CD4-positive, CD25-positive, alpha-beta regulatory T cell (primary cell): ENCODE results near the gene NOL4L. TPM values are rescaled to one million over a fixed set of nuclear protein-coding genes. Genes with fewer than 3 reads are reported as not detected.

Experiments
- ATAC-seq, 2 donors: fragments of 150-1000 bp; cut with Tn5 transposase; one replicate each; pipeline ENCODE4 v1.10.0; 2021; ENCODE audit warnings: low read depth in 2 of 2, moderate number of reproducible peaks in 2 of 2, moderate library complexity in 1 of 2
- DNase-seq, 3 donors: peaks; one replicate each; pipeline versions ENCODE4 v3.0.0 to v3.0.0-alpha.2; 2012 to 2022; ENCODE audit warnings: mixed read lengths in 1 of 3
- H3K27ac ChIP-seq: one replicate; pipeline ENCODE4 v1.7.0; 2013; ENCODE audit warnings: mild to moderate bottlenecking, low read length; ENCODE audit not compliant: insufficient read depth, poor library complexity, severe bottlenecking
- H3K27me3 ChIP-seq: one replicate; pipeline ENCODE4 v1.7.0; 2013; ENCODE audit warnings: low read length; ENCODE audit not compliant: control insufficient read depth, insufficient read depth
- H3K36me3 ChIP-seq: one replicate; pipeline ENCODE4 v1.7.0; 2013; ENCODE audit warnings: mild to moderate bottlenecking, low read length, moderate library complexity; ENCODE audit not compliant: control insufficient read depth, insufficient read depth
- H3K4me1 ChIP-seq: 2 replicates; pipeline ENCODE4 v1.7.0; 2013; ENCODE audit warnings: mild to moderate bottlenecking, low read length; ENCODE audit not compliant: insufficient read depth, control insufficient read depth, poor library complexity, severe bottlenecking
- H3K4me3 ChIP-seq: one replicate; pipeline ENCODE4 v1.7.0; 2013; ENCODE audit warnings: low read depth, mild to moderate bottlenecking, low read length, moderate library complexity
- H3K9me3 ChIP-seq, 2 experiments: 1 replicate in 1 of 2; 2 replicates in 1 of 2; pipeline ENCODE4 v1.7.0; 2013; ENCODE audit warnings: low read length in 2 of 2, mild to moderate bottlenecking in 1 of 2, moderate library complexity in 1 of 2; ENCODE audit not compliant: control insufficient read depth in 2 of 2
- H3K27ac Mint-ChIP-seq, 3 donors: one replicate each; pipeline ENCODE4 v1.8.0; 2020 to 2022; ENCODE audit warnings: mild to moderate bottlenecking in 3 of 3, mixed read lengths in 3 of 3, moderate library complexity in 2 of 3
- H3K27me3 Mint-ChIP-seq: one replicate; pipeline ENCODE4 v1.8.0; 2022; ENCODE audit warnings: mild to moderate bottlenecking, mixed read lengths
- H3K36me3 Mint-ChIP-seq: one replicate; pipeline ENCODE4 v1.8.0; 2020; ENCODE audit warnings: mixed read lengths
- H3K4me1 Mint-ChIP-seq, 4 donors: one replicate each; pipeline ENCODE4 v1.8.0; 2020 to 2022; ENCODE audit warnings: mixed read lengths in 4 of 4, mild to moderate bottlenecking in 1 of 4
- H3K4me3 Mint-ChIP-seq, 4 donors: one replicate each; pipeline ENCODE4 v1.8.0; 2020 to 2022; ENCODE audit warnings: mild to moderate bottlenecking in 4 of 4, mixed read lengths in 4 of 4, moderate library complexity in 3 of 4
- H3K9me3 Mint-ChIP-seq, 7 donors: one replicate each; pipeline ENCODE4 v1.8.0; 2020 to 2022; ENCODE audit warnings: mixed read lengths in 7 of 7, mild to moderate bottlenecking in 3 of 7, moderate library complexity in 2 of 7
- polyA plus RNA-seq, 4 donors: library from polyadenylated mRNA; unstranded; fragments of 300-500 nt; fragmentation: Illumina TruSeq; gene quantifications; one replicate each; pipeline ENCODE4 v1.2.3, GENCODE V29; 2021
- total RNA-seq: library from RNA; stranded (reverse); gene quantifications from one replicate; pipeline ENCODE4 v1.2.3, GENCODE V29; 2022

Gene NOL4L
- total and polyA plus RNA-seq, 5 donors from 2014 or later: 7.1 to 84.8 (median 10.8) TPM

DNA sequence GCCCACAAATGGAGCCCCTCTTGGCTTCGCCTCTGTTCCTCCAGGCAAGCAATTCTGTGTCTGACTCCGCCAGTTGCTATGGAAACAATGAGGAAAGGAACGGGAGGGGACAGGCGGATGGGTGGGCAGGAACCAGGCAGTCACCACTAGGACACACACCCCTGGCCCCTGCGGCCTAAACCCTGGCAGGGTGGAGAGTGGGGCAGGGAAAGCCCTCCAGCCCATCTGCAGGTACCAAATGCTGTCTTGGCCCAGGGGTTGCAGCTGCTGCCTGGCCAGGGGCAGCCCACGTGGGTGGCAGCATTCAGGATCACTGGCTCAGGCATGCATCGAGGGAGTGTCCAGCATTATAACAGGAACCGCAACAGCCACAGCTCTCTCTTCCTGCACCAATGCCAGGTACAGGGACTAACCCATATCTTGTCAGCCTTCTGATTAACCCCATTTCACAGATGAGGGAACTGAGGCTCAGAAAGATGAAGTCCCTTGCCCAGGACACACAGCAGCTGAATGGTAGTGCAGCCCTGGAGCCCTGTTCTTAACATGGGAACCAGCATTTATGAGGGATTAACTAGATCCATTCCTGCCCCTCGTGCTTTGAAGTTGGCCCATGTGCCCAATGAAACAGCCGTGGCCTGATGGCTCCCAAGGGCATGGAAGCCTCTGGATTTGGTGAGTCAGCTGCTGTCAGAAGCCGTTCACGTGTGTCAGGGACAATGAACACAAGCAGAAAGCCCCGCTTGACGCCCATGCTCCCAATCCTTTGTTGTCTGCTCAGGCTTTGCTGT, 66.3 kb downstream of the NOL4L start:
- Histone ChIP-seq H3K9me3 (no peaks in the 10 kb centered on the region), H3K4me1 (peaks cover 38% of the 10 kb centered on the region), H3K27ac (no peak overlapping the region), H3K36me3 (peaks cover 62% of the 10 kb centered on the region), H3K27me3 (no peaks in the 10 kb centered on the region), H3K4me3 (no peak overlapping the region)
- peaks cover 34% of the 10 kb centered on the region for H3K36me3 Mint-ChIP-seq
- H3K4me3 Mint-ChIP-seq: no peak overlapping the region
- no peaks in the 10 kb centered on the region for H3K27me3 Mint-ChIP-seq
- no peaks in the 10 kb centered on the region for H3K9me3 Mint-ChIP-seq
- peaks cover 4 to 65% (median 37%) of the 10 kb centered on the region in 4 donors for H3K4me1 Mint-ChIP-seq
- ATAC-seq (no peak), DNase-seq (no peak)
- peak overlapping the region in 1 of 3 donors; percentile 44 for H3K27ac Mint-ChIP-seq

DNA sequence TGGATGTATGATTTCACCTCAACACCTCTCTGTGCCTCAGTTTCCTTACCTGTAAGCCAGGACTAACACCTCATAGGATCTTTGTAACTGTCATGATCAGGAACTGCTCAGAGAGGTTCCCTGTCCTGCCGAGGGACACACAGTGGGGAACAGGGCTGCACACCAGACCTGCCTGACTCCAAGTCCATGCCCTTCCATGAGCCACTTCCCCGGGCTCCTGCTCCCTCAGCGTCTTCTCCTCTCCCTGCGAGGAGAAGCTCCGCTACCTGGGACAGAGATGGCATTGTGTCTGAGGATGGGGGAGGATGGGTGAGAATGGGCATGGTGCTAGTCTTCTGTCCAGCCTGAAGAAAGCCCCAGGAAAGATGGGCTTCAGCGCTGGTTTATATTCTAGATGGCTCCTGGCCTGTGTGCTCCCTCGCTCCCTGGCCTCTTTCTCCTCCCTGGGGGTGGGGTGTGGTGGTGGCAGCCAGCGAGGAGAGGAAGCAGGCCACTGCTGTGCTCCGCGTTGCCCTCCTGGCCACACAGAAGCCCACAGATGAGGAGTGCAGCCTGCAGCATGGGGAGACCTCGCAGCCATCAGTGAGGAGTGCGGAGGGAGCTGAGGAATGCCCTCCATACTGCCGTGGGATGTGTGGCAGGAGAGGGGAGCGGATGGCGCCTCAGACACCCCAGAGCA, 67.1 kb downstream of the NOL4L start:
- DNase-seq (no peak), ATAC-seq (no peak)
- H3K9me3 ChIP-seq: no peaks in the 10 kb centered on the region
- peak overlapping the region in 2 of 3 donors; percentile 15 to 68 for H3K27ac Mint-ChIP-seq
- H3K9me3 Mint-ChIP-seq: no peaks in the 10 kb centered on the region
- no peaks in the 10 kb centered on the region for H3K27me3 ChIP-seq
- H3K36me3 Mint-ChIP-seq: peaks cover 37% of the 10 kb centered on the region
- peaks cover 64% of the 10 kb centered on the region for H3K36me3 ChIP-seq
- H3K4me3 ChIP-seq: no peak overlapping the region
- H3K27me3 Mint-ChIP-seq: no peaks in the 10 kb centered on the region
- H3K4me3 Mint-ChIP-seq: no peak overlapping the region
- peaks cover 5 to 65% (median 37%) of the 10 kb centered on the region in 4 donors for H3K4me1 Mint-ChIP-seq
- H3K4me1 ChIP-seq: peaks cover 38% of the 10 kb centered on the region
- H3K27ac ChIP-seq: no peak overlapping the region

DNA sequence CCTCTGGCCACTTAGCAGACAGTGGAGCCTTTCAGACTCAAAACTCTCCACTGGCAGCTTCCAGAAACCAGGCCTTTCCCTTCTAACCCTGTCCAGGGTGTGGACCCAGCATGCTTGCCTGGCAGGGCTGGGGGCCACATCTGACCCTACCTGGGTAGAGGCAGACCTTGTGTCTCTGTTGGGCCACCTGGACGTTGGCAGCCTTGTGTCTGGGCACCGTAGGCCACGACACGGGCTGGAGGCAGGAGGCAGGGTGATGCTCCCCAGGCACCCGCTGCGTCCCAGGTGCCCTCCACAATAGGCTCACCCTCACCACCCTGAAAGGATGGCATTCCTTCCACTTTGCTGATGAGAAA, 67.6 kb downstream of the NOL4L start:
- Histone ChIP-seq H3K4me3 (no peak overlapping the region), H3K9me3 (no peaks in the 10 kb centered on the region), H3K36me3 (peaks cover 64% of the 10 kb centered on the region), H3K27ac (no peak overlapping the region), H3K4me1 (peaks cover 38% of the 10 kb centered on the region), H3K27me3 (no peaks in the 10 kb centered on the region)
- peaks cover 37% of the 10 kb centered on the region for H3K36me3 Mint-ChIP-seq
- DNase-seq (no peak), ATAC-seq (no peak)
- peak overlapping the region in 1 of 3 donors; percentile 68 for H3K27ac Mint-ChIP-seq
- H3K4me1 Mint-ChIP-seq: peaks cover 10 to 65% (median 41%) of the 10 kb centered on the region in 4 donors
- no peaks in the 10 kb centered on the region for H3K9me3 Mint-ChIP-seq
- H3K27me3 Mint-ChIP-seq: no peaks in the 10 kb centered on the region
- no peak overlapping the region for H3K4me3 Mint-ChIP-seq

DNA sequence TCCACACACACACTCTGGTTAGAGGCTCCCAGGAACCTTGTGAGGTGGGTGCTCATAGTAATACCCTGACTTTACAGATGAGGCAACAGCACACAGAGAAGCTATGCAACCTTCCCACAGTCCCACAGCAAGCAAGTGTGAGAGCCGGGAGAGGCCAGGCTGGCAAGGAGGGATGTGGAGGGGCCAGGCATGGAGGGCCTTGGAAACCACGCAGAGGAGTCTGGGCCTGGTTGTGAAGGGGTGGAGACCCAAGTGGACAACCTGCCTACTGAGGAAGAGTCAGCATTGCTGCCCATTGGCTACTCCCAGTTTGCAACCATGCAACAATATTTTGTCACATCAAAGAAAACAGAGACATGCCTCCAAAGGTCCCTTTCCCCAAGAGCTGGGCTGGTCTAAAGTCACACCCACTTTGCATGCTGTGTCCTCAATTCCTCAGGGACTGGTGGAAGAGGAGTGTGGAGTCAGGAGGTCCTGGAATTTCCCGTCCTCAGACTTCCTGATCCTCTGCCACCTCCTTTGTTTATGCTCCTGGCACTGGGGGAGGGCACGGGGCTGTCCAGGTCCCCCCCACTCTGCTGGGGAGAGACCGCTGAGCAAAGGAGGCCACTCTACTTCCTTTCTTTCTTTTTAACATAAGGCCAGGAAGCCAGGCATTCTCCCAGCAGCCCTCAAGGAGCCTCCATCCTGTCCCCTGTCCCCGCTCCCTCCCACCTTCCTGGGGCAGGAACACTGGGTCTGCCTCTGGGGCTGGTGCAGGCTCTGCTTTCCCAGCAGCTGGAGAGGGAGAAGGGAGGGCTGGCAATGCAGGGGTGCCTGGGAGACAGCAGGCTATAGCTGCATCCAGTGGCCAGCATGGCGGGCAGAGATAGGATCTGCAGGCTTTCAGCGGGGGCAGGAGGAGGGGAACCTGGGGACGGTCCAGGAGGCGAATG, 68.3 kb downstream of the NOL4L start:
- Histone ChIP-seq H3K4me3 (no peak overlapping the region), H3K9me3 (no peaks in the 10 kb centered on the region), H3K36me3 (peaks cover 64% of the 10 kb centered on the region), H3K4me1 (peaks cover 38% of the 10 kb centered on the region), H3K27me3 (no peaks in the 10 kb centered on the region), H3K27ac (no peak overlapping the region)
- no peak for ATAC-seq
- no peak for DNase-seq
- Mint-ChIP-seq H3K27me3 (no peaks in the 10 kb centered on the region), H3K9me3 (no peaks in the 10 kb centered on the region), H3K4me1 (peaks cover 17 to 65% (median 43%) of the 10 kb centered on the region in 4 donors), H3K4me3 (peak overlapping the region in 1 of 4 donors; percentile 59), H3K27ac (peak overlapping the region; percentile 71 to 95 (median 83)), H3K36me3 (peaks cover 44% of the 10 kb centered on the region)

DNA sequence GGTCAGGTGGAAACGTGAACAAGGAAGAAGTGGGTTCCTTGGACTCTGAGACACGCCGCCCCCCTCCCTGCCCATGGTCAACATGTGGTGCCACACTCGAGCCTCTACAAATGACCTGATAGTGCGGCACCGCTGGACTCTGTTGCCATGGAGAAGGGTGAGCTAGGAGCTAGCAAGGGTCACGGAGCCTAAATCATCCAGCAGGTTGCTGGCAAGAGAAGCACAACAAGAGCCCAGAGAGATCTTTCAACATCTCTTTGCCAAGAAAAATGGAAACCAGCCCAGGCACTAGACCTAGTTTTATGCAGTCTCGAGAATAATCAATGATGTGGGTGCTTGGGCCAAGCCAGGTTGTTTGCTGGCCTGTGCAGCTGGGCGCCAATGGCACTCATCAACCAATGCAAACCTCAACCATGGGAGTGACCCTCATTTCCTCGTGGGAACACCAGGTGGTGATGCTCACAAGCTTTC, 69.5 kb downstream of the NOL4L start:
- Histone ChIP-seq H3K27ac (peak overlapping the region; percentile 5), H3K9me3 (no peaks in the 10 kb centered on the region), H3K4me1 (peaks cover 41% of the 10 kb centered on the region), H3K27me3 (no peaks in the 10 kb centered on the region), H3K4me3 (no peak overlapping the region), H3K36me3 (peaks cover 59% of the 10 kb centered on the region)
- H3K4me3 Mint-ChIP-seq: peak overlapping the region in 1 of 4 donors; percentile 59
- H3K36me3 Mint-ChIP-seq: peaks cover 45% of the 10 kb centered on the region
- no peaks in the 10 kb centered on the region for H3K9me3 Mint-ChIP-seq
- no peak for ATAC-seq
- no peaks in the 10 kb centered on the region for H3K27me3 Mint-ChIP-seq
- peaks cover 24 to 65% (median 39%) of the 10 kb centered on the region in 4 donors for H3K4me1 Mint-ChIP-seq
- peak overlapping the region; percentile 85 to 95 (median 92) for H3K27ac Mint-ChIP-seq
- DNase-seq: no peak

DNA sequence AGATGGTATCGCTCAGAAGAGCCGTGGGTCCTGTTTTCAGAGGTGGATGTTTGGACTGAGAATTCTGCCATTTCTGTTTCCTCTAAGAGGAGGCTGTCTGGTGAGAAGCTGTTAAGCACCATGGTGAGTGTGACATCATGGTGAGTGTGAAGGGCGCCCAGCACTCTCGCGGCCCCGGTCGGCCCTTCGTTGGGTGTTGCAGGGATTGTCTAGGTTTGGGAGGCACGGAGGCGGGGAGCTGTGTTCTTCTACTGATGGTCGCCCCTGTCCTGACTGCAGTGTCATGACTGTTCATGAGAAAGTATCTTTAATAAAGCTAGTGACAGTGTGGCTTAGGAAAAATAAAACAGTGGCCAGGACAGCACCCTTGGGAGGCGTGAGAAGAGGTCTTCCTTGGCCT, 70.4 kb downstream of the NOL4L start:
- no peak for ATAC-seq
- Mint-ChIP-seq H3K27ac (peak overlapping the region; percentile 85 to 94 (median 92)), H3K4me3 (peak overlapping the region in 3 of 4 donors; percentile 53 to 91 (median 74)), H3K36me3 (peaks cover 48% of the 10 kb centered on the region), H3K4me1 (peaks cover 27 to 74% (median 46%) of the 10 kb centered on the region in 4 donors), H3K27me3 (no peaks in the 10 kb centered on the region), H3K9me3 (no peaks in the 10 kb centered on the region)
- Histone ChIP-seq H3K27me3 (no peaks in the 10 kb centered on the region), H3K4me1 (peaks cover 50% of the 10 kb centered on the region), H3K9me3 (no peaks in the 10 kb centered on the region), H3K4me3 (no peak overlapping the region), H3K36me3 (peaks cover 53% of the 10 kb centered on the region), H3K27ac (no peak overlapping the region)
- no peak for DNase-seq
